Activated CD8-positive, alpha-beta memory T cell treated with anti-CD3 and anti-CD28 coated beads, Interleukin-2, amount 50 U/mL, for 48 hours (primary cell): ENCODE measurements around the gene SPNS1.
"Not testable (repeated sequence)": the region's sequence is repeated elsewhere in the genome, so short reads cannot be mapped to it uniquely, and the experiment has no call there.

Experiments used
- DNase-seq: peaks from one replicate; pipeline ENCODE4 v3.0.0-alpha.2; 2020

SPNS1 gene

GRCh38 chr16:28958216-28958615, 16.4 kb upstream of the SPNS1 start:
- no peak for DNase-seq

DNA sequence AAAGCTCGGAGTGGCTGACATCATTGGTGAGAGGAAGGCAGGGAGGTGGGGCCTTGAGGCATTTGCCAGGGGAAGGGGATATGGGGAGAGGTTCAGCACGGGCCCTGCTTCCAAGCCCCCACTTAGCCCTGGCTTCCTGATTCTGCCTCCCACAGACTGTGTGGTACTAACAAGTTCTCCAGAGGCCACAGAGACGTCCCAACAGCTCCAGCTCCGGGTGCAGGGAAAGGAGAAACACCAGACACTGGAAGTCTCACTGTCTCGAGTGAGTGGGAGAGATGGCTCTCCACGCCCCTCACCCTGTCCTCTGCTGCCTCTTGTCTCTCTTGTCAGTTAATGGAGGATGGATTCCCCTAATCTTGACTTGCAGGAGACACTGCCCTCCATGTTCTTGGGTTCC, 15.7 kb upstream of the SPNS1 start:
- DNase-seq: no peak

DNA sequence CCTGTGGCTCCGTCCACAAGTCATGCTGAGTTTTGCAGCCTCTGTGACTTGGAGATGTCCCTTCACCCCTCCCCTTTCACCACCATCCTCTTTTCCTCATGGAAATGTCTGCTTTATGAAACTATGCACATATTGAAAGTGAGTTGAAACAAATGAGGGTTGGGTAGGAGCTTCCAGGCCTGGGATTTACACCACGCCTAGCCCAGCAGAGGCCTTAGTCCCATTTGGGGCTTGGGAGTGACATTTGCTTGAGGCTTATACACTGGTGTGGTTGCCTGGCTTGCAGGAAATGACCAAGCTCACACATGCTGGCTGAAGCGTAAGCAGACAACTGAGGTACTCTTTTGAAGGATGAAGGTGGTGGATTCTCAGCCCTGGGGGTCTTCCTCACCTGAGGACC, 10.5 kb upstream of the SPNS1 start:
- DNase-seq: no peak

DNA sequence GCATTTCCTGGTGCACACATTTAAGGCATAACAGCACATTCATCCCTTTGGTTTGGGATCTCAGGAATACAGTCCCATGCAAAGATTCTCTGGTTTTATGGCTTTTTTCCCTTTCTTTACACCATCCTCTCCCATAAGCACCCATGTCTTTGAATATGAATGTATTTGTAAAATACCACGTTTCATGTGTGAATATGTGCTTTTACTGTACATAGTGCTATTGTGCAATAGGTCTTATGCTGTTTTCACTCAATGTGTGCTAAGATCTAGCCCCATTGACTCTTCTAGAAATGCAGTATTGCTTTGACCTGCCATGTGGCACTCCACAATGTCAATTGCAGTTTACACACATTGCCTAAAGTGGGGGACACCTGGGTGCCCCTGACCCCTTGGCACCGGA, 10.1 kb upstream of the SPNS1 start:
- DNase-seq: no peak

DNA sequence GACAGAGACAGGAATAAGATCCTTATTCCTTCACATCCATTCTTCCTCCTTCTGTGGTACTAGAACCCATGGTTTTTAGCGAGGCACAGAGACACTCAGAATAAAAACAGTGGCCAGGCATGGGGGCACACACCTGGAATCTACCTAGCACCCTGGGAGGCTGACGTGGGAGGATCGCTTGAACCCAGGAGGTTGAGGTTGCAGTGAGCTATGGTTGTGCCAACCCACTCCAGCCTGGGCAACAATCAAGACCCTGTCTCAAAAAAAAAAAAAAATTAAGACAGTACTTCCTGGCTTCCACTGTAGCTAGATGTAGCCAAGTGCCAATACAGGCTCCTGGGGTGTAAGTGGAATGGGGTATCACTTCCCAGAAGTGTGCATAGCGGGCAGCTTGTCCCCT, 7.4 kb upstream of the SPNS1 start:
- no peak for DNase-seq

DNA sequence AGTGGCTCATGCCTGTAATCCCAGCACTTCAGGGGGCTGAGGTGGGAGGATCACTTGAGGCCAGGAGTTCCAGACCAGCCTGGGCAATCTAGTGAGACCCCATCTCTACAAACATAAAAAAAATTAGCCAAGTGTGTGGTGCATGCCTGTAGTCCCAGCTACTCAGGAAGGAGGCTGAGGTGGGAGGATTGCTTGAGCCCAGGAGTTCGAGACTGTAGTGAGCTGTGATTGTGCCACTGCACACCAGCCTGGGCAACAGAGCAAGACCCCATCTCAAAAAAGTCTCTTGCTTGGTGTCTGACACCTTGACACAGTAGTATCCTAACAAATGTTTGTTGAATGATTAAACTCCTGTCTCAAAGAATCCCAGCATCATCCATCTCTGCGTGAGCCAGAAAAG, 4.9 kb upstream of the SPNS1 start:
- DNase-seq: not testable (repeated sequence)

- DNase-seq: peak; percentile 70
Observed at GRCh38 chr16:28974007-28974436, 556 bp upstream of the SPNS1 start.

DNA sequence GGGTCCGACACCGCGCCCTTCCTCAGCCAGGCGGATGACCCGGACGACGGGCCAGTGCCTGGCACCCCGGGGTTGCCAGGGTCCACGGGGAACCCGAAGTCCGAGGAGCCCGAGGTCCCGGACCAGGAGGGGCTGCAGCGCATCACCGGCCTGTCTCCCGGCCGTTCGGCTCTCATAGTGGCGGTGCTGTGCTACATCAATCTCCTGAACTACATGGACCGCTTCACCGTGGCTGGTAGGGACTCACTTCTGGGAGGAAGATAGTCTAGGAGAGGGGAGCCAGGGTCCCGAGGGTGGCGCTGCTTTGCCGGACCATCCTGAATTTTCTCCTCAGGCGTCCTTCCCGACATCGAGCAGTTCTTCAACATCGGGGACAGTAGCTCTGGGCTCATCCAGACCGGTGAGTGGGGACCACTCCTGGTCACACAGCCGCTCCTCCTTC, 601 bp downstream of the SPNS1 start:
- DNase-seq: no peak

GRCh38 chr16:28977703-28978662, 3.4 kb downstream of the SPNS1 start:
- DNase-seq: no peak

DNA sequence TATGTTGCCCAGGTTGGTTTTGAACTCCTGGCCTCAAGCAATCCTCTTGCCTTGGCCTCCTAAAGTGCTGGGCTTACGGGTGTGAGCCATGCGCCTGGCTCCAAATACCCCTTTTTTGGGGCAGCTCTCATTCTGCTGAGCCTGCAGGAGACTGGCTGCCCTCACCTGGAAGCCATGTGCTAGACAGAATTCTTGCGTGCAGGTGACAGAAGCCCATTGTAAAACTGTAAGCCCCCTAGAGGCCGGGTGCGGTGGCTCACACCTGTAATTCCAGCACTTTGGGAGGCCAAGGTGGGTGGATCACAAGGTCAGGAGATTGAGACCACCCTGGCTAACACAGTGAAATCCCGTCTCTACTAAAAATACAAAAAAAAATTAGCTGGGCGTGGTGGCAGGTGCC, 5.8 kb downstream of the SPNS1 start:
- DNase-seq: not testable (repeated sequence)

DNA sequence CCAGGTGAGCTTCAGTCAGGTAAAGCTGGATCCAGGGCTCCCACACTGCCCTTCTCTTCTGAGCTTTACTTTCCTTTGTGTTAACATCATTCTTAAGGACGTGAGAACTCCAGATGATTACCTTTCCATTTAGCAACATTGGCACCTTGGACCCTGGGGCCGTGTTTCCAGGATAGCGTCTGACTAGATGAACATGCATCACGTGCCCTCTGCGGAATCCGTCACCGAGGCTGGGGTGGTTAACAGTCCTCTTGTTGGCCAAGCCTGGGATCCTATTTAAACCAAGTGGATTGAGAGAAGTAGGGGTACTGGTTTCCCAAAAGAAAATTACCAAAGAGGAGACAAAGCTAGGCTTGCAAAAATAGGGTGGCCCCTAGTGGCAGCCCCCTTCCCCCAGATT, 6.4 kb downstream of the SPNS1 start:
- no peak for DNase-seq

DNA sequence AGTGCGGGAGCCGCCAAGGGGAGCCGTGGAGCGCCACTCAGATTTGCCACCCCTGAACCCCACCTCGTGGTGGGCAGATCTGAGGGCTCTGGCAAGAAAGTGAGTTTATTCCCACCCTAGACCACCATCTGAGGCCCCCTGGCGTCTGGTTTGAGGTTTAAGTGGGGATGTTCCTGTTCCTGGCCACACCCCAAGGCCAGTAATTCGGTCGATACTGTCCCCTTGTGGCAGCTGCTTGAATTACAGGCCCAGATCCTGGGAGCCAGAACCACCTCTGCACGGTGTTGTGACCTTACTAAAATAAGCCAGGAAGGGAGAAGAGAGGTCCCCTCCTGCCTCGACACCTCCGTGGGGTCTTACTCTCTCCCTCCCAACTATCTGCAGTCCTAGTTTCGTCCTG, 6.9 kb downstream of the SPNS1 start:
- peak; percentile 89 for DNase-seq

DNA sequence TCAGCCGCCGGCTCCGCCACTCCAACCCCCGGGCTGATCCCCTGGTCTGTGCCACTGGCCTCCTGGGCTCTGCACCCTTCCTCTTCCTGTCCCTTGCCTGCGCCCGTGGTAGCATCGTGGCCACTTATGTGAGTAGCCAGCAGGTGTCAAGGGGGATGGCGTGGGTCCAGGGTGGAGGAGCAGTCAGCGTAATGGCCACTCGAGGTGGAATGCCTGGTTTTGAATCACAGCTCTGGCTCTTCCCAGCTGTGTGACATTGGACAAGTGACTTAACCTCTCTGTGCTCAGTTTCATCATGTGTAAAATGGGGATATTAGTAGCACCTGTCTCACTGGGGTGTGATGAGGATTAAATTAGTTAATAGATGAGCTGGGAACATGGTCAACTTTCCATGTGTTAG, 7.8 kb downstream of the SPNS1 start:
- no peak for DNase-seq

- no peak for DNase-seq
Observed at GRCh38 chr16:28982949-28983348, 8.4 kb downstream of the SPNS1 start.

DNA sequence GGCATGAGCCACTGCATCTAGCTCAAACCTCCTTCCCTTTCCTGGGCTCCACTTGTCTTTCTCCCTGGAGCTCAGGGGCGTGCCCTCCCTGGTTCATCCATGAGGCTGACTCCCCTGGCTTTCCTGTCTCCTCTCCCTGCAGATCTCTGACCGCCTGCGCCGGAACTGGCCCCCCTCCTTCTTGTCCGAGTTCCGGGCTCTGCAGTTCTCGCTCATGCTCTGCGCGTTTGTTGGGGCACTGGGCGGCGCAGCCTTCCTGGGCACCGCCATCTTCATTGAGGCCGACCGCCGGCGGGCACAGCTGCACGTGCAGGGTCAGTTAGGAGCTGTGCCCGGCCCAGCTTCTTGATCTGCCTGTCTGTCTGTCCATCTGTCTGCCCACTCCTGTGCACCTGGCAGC, 9.1 kb downstream of the SPNS1 start:
- no peak for DNase-seq

- DNase-seq: no peak
Observed at GRCh38 chr16:28984091-28984490, 9.5 kb downstream of the SPNS1 start.

DNA sequence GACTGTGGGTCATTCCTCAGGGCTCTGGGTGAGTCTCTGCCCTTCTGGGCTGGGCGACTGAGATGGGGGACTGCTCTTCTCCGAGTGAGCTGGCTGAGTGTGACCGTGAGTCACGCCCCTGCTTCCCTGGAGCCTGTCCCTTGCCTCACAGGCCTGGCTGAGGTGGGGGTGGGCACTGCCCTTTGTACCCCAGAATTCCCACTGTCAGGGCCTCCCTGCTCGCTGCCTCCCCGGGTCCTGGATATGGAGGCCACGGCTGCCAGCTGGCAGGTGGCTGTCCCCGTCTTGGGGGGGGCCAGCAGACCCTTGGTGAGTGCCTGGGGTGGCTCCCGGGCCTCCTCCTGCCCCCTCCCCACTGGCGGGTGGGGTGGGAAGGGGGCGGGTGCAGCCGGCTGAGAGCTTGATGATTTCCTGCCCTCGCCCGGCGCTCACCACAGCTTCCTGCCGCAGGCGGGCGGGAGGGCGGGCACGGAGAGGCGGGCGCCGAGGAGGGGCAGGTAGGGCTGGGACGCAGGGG, 10.1 kb downstream of the SPNS1 start, which contains the start of gene LAT:
Gene LAT (plus strand): TSS at position 434 of the 517 bp plus-strand sequence. CDS start 366 bp downstream, outside the sequence.
- peak; percentile 84 for DNase-seq

DNA sequence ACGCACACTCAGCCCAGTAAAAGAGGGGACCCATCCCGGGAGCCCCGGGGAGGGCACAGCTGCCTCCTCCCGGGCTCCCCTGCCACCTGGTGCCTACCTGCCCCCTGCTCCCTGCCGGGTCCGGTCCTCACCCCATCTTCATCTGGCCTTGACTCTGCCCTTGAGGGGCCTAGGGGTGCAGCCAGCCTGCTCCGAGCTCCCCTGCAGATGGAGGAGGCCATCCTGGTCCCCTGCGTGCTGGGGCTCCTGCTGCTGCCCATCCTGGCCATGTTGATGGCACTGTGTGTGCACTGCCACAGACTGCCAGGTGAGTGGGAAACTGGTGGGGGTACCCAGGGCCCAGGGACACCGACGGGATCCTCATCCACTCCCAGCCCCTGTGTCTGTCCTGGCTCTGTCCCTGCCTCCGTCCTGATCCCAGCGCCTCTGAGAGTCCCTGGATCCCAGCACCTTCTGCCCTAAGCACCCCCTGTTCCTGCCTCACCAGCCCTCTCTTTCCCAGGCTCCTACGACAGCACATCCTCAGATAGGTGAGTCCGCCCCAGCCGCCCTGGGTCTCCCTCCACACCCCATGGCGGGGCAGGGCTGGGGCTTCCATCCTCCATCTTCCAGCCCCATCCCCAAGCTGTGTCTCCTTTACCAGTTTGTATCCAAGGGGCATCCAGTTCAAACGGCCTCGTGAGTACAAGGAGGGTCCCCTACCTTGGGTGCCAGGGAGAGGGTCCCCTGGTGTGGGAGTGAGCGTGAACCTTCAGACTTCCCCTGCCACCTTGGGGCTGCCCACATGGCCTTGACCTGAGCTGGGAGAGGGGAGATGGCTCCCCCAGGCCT, 10.8 kb downstream of the SPNS1 start:
- peak; percentile 72 for DNase-seq

GRCh38 chr16:28986046-28986445, 11.5 kb downstream of the SPNS1 start:
- no peak for DNase-seq

- DNase-seq: peak; percentile 64
Observed at GRCh38 chr16:28986492-28986891, 11.9 kb downstream of the SPNS1 start.

- DNase-seq: no peak
Observed at GRCh38 chr16:28987170-28987853, 12.7 kb downstream of the SPNS1 start.

DNA sequence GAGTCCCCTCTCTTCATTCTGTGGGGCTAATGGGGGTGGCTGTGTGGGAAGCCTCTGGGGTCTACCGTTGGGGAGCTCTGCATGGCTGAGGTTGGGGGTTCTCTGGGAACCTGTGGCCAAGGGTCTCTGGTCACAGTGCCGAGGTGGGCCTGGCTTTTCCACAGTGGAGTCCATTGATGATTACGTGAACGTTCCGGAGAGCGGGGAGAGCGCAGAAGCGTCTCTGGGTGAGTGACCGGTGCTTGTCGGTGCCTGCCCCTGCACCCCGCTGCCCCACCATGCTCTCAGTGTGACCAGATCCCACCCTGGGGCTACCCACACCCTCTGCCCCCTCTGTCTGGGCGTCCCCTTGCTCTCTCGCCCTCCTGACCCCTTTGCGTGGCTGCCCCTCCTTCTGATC, 14.8 kb downstream of the SPNS1 start:
- no peak for DNase-seq
